SK-N-SH (cell line): ENCODE results near the gene FAM124A.

Experiments
- CHD2 ChIP-seq: fragments of 150-350 bp; IDR thresholded peaks from 2 replicates; pipeline ENCODE4 v1.6.1; 2018; ENCODE audit warnings: low read length; ENCODE audit not compliant: partially characterized antibody
- CTCF ChIP-seq: fragments of 200-600 bp; sonication (generic); IDR thresholded peaks from 2 replicates; pipeline ENCODE4 v1.6.1; 2017; ENCODE audit warnings: antibody characterized with exemption, mild to moderate bottlenecking, moderate library complexity
- EP300 ChIP-seq, 2 experiments: IDR thresholded peaks; 2 replicates each; pipeline versions ENCODE4 v1.4.0 to v1.6.1; 2012; ENCODE audit warnings: borderline replicate concordance in 1 of 2, low read depth in 1 of 2, low read length in 1 of 2
- EZH2phosphoT487 ChIP-seq: fragments of 200-600 bp; sonication (generic); IDR thresholded peaks from 2 replicates; pipeline ENCODE4 v1.6.1; 2017; ENCODE audit warnings: low read depth, mixed run types, mild to moderate bottlenecking, antibody characterized with exemption, moderate library complexity, borderline replicate concordance
- MAX ChIP-seq: IDR thresholded peaks from 2 replicates; pipeline ENCODE4 v1.4.0; 2012; ENCODE audit warnings: low read depth
- NRF1 ChIP-seq: IDR thresholded peaks from 2 replicates; pipeline ENCODE4 v1.6.1; 2012; ENCODE audit warnings: low read depth, mild to moderate bottlenecking, low read length
- POLR2AphosphoS5 ChIP-seq: IDR thresholded peaks from 2 replicates; pipeline ENCODE4 v1.6.1; 2012; ENCODE audit warnings: low read depth, low read length
- RAD21 ChIP-seq: IDR thresholded peaks from 2 replicates; pipeline ENCODE4 v1.6.1; 2012; ENCODE audit warnings: mild to moderate bottlenecking, low read length
- RCOR1 ChIP-seq: fragments of 150-350 bp; IDR thresholded peaks from 2 replicates; pipeline ENCODE4 v1.6.1; 2017; ENCODE audit warnings: antibody characterized with exemption, low read length
- REST ChIP-seq: IDR thresholded peaks from 2 replicates; pipeline ENCODE4 v1.6.1; 2012; ENCODE audit warnings: mild to moderate bottlenecking, low read depth, low read length, moderate library complexity
- RFX5 ChIP-seq: IDR thresholded peaks from 2 replicates; pipeline ENCODE4 v1.6.1; 2012; ENCODE audit warnings: mild to moderate bottlenecking, improper control_type of control experiment, low read length
- SIN3A ChIP-seq: IDR thresholded peaks from 2 replicates; pipeline ENCODE4 v1.6.1; 2012; ENCODE audit warnings: low read depth, mild to moderate bottlenecking, low read length, moderate library complexity, borderline replicate concordance
- TEAD4 ChIP-seq: IDR thresholded peaks from 2 replicates; pipeline ENCODE4 v1.4.0; 2012; ENCODE audit warnings: mild to moderate bottlenecking, borderline replicate concordance; ENCODE audit not compliant: insufficient read depth
- YY1 ChIP-seq: IDR thresholded peaks from 2 replicates; pipeline ENCODE4 v1.4.0; 2012; ENCODE audit warnings: low read depth, mild to moderate bottlenecking

GRCh38 chr13:51229731-51230130 is 7.5 kb downstream of the FAM124A start:
- no peak for TF ChIP-seq TEAD4
- no peak for TF ChIP-seq POLR2AphosphoS5
- TF ChIP-seq EP300 (IDR thresholded peaks at IDR 0.05; ENCODE audit: borderline replicate concordance in 1 of 2, low read depth in 1 of 2, low read length in 1 of 2): no peak
- no peak for TF ChIP-seq CTCF
- no peak for TF ChIP-seq EZH2phosphoT487
- TF ChIP-seq REST: no peak
- TF ChIP-seq SIN3A: no peak
- no peak for TF ChIP-seq RFX5
- TF ChIP-seq RCOR1: no peak
- no peak for TF ChIP-seq YY1
- TF ChIP-seq NRF1: no peak
- no peak for TF ChIP-seq MAX
- no peak for TF ChIP-seq RAD21
- TF ChIP-seq CHD2: no peak
